NCI-H748 treated with DMSO at 0.1 percent for 48 hours (cell line): ENCODE measurements around the gene LINC00632.
A peak's percentile ranks its signal among the peaks of the same experiment; 100 is the strongest.
"Not testable (repeated sequence)": the region's sequence is repeated elsewhere in the genome, so short reads cannot be mapped to it uniquely, and the experiment has no call there.

Source experiments
- DNase-seq: peaks from one replicate; lab custom pipeline; 2025; lab: John Stamatoyannopoulos, UW

The LINC00632 gene

DNA sequence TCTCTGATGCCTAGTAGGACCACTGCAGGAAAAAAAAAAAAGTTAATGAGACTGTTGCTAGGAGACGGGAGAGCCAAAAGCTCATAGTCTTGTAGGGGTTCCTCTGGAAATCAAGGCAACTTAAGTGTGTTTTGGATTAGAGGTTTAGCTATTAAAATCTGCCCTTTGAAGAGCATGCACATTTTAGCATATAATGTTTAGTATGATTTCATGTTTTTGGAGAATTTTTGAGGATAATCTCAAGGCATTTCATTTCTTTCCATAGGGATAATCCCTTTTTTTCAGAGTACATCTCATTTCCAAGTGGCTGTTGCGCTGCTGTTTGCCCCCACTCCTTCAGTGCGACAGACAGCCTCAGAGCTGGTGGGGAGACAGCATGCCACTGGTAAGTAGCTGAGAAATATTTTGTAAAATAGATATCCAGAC is at the start of gene LINC00632:
TSS of gene LINC00632 (plus strand) at position 339 of the 426 bp plus-strand sequence.
- peak; percentile 87 for DNase-seq

DNA sequence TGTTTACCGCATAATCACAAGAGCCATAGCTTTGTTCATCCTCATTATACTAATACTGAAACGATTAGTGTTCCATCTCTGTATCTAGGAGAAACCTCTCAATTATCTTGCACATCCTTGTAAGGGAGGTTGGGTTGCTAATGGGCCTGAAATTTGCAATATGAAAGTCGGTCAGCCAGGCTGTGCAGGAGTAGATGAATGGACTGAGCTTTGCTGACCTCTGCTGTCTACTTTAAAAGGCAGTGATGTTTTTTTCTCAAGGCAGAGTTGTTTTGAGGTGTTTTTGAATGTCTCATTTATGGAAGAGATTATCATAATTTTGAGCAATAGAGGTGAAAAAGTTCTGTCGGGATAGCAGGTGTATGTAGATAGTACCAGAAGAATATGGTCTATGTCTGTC is 47.9 kb upstream of the LINC00632 start:
- peak; percentile 27 for DNase-seq

DNA sequence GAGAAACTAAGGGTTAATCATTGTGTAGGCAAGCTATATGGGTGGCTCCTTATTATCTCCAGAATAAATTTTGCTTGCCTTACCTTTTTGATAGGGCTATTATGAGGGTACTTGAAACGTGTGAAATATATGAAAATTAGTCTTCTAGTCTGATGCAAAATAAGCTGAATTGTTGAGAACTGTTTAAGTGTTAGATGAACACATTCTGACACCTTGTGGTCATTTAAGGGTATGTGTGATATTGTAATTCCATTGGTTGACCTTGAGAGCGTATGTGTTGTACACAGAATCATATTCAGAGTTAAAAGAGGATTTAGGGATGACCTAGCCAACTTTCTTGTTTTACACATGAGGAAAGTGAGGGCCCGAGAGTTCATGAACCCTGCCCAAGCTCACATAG is 44.6 kb upstream of the LINC00632 start:
- DNase-seq: peak; percentile 14

DNA sequence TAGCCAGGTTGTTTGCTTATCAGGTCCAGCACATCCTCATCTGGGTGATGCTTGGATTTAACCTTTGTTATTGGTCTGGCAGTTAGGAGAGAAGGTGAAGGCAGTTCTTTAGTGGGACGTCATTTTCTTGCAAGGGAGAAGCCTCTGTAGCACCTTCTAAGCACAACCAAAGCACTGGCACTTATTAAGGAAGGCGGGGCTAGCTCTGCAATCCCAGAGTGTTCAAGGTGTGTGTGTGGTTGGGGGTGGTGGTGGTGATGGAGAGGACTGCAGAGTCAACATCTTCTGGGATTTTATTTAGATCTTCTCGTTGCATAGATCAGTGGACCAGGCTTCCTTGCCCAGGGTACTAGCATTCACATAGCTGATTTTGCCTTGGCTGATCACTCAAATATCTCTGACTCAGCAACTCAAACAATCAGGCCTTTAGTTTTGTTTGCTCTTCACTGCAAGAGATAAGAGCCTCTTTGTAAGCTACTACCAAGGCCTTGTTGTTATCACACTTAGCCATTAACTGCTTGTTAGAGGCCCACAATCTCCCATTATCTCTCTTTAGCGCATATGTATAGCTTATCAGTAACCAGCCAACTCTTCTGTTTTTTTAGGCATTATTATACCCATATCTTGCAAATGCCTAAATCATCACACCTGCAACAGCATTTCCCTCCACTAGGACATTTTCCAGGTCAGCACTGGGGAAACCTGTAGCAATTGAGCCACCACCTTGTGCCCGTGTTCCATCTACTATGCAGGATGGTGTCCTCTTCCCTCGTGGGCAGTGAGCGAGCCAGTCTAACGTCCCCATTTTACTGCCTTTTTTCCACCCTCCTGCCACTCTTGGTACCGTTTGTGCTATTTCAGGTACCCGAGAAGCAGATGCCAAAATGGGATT is 36.5 kb upstream of the LINC00632 start:
- DNase-seq: peak; percentile 84

DNA sequence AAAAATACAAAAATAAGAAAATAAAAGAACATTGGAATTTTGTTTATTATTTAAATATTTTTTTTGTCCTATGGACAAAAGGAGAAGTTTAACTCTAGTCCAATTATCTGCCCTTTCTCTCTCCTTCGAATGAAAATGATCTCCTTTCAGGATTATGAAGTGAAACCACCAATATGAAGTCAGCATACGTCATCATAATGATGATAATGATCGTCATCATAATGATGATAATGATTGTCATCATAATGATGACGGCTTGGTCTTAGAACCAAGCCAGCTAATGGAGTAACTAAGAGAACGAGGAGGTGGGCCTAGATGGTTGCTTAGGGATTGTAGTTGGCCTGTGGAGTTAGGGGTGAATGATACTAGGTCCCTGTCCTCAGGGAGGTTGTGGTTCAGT is 21.9 kb upstream of the LINC00632 start:
- no peak for DNase-seq

DNA sequence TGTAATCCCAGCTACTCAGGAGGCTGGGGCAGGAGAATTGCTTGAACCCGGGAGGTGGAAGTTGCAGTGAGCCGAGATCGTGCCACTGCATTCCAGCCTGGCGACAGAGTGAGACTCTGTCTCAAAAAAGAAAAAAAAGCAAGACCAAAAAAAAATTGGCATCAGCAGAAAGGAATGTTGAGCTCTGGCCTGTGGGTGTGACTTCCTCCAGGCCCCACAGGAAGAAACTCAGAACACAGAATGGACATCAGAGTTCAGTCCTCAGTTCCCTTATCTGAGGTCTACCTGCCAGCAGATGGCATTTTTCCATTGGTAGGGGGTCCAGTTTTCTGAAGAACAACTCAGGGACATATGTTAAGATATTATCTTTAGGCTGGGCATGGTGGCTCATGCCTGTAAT is 18.0 kb upstream of the LINC00632 start:
- DNase-seq: not testable (repeated sequence)

DNA sequence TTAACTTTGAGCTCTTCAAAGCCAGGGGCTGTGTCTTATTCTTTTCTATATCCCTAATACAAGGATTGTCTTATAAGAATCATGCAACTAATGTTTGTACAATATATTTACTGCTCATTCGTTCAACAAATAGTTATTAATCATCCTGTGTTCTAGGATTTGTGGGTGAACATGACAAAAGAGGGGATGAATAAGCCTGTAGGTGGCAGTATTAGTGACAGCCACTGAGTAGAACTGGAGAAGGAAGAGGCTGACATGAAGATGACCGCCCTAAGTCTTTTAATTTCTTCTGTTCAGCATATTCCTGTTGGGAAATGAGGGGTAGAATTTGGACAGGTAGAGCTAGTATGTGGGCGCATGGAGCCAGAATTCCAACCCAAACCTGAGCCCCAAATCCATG is 11.9 kb upstream of the LINC00632 start:
- no peak for DNase-seq

DNA sequence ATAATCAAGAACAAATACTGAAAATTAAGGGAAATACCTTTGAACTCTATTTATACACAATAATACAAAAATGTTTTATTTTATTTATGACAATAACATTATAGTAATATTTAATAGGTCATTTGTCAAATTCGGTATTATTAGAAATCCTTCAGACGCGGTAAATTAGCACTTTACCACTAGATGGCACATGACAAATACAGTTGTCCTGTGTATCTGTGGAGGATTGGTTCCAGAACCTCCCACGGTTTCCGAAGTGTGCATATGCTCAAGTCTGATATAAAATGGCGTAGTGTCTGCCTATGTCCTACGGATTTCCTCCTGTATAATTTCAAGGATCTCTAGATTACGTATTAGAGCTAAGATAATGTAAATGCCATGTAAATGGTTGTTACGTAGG is 8.1 kb upstream of the LINC00632 start:
- peak; percentile 28 for DNase-seq

DNA sequence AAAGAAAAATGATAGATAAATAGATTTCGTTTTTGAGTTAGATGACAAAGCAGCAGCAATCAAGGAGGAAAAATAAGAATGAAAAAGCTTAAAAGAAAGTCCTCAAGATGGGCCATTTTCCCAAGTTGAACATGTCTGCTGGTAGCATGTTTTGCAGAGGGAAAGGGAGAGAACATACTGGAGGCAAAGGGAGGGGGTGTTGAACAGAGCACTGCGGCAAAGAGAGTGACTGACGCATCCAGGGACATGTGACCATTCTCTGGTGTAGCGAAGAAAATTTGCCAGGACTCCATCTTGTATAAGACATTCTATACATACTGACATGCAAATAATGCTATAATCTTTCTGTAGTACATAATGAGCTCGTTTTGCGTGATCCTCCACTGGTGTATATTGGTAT is 1.2 kb downstream of the LINC00632 start:
- DNase-seq: peak; percentile 70

DNA sequence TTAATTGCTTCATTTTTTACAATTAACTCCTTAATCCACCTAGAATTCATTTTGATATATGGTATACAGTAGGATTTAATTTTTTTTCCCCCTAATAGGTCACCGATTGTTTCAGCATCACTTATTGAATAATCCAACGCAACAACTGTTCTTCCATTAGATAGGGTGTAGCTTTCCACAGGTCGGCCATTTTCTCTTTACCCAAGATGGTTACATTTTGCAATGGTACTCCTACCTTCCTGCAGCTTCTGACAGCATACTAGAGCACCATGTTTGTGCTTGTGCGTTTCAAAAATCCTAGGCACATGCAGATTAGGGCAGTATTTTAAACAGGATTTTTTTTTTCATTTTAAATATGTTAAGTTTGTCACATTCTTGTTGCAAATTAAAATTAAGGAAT is 2.3 kb downstream of the LINC00632 start:
- peak; percentile 27 for DNase-seq

DNA sequence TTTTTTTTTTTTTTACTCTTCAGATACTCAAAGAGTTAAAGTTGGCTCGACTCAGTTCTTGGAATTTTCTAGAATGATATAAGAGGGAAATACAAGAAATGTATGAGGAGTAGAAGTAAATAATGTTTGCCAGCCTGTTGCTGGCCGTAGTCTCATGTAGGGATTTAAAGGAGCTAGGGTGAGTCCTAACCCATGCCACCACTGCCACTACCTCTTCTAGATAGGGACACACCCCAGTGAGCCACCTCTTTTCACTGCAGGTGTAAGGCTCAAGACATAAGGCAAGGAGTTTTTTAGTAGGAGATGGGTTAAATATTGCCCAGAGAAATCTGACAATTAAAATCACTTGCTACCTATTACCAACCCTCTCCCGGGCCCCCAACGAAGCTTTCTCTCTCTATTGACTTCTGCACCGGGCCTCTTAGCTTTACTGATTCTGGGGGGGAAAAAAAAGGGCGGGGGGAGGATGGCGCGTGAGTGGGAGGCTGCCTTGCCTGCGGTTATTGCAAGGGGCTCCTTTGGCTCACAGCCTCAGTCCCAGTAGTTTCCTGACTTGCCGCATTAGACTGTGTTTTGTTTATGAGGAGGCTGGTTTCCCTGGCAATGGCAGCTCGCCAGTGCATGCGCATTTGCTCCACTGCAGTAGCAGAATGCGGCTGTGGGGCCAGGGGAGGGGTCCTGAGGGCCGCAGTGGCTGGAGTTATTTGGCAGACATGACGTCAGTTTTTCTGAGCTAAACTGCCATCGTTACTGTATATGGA is 3.0 kb downstream of the LINC00632 start:
- DNase-seq: peak; percentile 62

DNA sequence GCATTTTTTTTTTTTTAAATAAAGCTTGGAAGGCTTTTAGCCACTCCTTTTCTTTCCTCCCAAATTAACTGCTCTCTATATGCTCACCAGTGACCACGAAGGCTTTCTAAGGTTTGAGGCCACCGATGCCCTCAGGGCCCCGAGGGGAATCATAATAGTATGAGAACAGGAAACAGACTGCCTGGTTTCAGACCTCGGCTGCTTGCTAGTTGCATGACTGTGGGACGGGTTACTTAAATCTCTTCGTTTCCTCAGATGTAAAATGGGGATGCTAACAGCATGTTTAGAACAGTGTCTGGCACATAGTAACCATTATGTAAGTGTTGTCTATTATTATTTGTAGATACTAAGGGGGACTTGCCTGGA is 3.6 kb downstream of the LINC00632 start:
- DNase-seq: no peak

DNA sequence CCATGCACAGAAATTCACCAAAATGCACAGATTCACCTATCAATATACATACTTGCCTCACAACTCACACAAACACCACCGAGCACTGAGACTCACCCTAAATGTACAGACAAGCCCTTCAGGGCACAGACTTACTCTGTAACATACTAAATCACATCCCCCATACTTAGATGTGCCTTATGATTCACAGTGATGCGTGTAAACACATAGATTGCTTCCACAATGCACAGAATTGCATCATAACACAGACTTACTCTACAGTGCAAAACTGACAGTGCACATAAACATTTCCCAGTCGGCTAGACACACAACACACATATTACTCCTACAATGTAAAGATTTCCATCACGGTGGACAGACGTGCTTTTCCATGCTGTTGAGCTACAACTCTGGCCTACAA is 6.2 kb downstream of the LINC00632 start:
- no peak for DNase-seq

DNA sequence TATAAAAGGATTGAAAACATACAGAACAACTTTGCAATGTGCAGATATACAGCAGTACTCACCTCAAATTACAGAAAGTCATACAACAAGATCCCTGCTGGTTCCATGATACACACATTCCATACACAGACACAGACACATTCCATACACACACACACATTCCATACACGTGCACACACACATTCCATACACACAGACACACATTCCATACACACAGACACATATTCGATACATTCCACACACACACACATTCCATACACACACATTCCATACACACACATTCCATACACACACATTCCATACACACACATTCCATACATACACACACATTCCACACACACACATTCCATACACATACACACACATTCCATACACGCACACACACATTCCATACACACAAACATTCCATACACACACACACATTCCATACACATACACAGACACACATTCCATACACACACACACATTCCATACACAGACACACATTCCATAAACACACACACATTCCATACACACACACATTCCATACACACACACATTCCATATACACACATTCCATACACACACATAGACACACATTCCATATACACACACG is 13.7 kb downstream of the LINC00632 start:
- no peak for DNase-seq

DNA sequence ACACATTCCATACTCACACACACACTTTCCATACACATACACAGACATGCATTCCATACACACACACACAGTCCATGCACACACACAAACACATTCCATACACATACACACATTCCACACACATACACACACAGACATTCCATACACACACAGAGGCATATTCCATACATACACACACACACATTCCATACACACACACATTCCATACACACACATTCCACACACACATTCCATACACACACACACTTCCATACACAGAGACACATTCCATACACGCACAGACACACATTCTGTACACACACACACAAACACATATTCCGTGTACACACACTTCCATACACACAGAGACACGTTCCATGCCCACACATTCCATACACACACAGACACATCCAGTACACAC is 14.8 kb downstream of the LINC00632 start:
- no peak for DNase-seq

DNA sequence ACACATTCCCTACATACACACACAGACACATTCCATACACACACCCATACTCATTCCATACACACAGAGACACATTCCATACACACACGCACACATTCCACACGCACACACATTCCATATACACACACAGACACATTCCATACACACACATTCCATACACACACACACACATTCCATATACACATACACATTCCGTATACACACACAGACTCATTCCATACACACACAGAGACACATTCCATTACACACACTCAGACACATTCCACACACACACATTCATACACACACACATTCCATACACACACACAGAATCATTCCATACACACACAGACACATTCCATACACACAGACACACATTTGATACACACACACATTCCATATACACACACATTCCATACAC is 15.2 kb downstream of the LINC00632 start:
- no peak for DNase-seq

DNA sequence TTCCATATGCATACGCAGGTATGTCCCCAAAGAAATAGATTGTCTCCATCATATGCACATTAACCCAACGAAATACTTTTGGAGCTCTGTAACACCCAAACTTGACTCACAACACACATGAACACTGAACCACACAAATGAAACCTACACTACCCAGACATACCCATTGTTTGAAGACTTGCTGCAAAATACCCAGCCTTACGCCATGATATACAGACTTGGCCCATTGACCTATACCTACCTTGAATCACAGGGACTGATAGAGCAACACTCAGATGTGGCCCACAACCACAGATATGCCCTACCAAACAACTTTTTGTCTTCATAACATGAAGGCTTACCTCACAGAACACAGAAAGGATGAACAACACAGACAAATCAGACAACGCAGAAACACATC is 15.9 kb downstream of the LINC00632 start:
- DNase-seq: no peak

DNA sequence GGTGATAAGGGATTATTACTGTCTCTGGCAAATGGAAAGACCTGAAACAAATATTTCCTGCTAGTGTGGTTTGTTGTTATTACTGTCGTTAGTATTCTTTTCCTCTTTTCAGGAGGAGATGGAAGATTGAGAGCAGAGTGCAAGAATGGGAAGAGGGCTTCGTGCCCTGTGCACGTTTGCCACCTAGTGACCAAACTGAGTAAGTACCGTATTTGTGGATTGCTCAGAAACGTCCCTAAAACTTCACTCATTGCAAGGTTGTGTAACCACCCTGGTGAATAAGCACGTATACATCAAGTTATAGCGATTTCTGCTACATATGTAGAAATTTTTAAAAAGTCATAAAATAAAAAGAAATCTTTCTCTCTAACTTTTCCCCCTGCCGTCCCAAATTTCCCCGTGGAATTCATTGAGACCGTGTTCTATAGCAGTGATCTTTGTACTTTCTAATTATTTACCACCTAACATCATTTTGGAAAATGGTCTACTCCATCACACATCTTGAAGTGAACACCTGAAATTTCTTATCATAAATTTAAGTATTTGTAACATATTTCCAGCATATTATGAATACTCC is 24.3 kb downstream of the LINC00632 start:
- DNase-seq: peak; percentile 42

DNA sequence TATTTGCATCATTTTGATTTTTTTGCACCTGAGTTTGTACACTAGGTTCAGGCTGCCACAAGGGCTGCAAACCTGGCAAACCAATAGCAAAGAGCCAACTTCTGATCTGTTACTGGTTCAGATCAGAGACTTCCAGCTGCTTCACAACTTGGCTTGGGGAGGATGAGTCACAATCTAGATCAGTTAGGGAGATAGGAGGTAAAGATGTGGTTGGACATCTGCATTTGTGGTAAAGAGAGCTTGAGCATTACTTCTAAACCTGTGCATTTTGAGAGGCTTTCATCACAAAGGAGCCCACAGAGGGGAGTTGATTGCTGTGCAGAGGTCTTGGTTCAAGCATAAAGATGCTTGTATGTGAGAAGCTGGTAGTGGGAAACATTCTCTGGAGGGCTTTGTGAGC is 34.5 kb downstream of the LINC00632 start:
- DNase-seq: no peak

DNA sequence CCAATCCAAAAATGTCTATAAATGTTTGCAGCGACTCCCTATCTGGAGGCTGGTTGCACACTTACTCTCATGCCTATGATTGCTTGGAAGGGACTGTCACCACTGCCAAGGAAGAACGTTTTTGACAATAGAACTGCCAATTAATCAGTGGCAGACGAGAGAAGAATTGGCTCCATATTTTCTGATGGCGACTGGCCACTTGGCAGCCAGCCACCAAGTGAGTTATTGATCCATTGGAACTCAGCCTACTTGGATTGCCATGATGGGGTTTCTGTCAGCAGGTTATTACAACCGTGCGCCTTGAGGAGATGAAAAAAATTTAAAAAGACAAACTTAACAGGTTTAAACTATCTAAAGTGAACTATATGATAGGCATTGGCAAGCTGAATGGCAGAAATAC is 47.4 kb downstream of the LINC00632 start:
- no peak for DNase-seq

DNA sequence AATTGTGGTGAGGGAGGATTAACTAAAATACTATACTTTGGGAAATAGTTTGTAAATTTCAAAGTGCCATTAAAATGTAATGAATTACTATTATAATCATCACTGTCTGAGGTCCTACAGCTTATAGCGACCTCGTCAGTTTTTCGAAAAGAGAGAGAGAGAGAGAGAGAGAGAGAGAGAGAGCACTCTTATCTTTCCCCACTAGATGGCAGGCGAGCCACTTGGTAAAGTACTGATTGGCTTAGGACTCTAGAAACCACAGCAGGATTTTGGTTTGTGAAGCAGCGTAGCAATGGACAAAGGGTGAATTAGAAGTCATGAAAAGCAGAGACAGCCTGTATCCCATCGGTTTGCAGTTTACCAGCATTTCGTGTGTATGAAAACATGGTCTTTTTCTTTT is 52.5 kb downstream of the LINC00632 start:
- DNase-seq: peak; percentile 29

DNA sequence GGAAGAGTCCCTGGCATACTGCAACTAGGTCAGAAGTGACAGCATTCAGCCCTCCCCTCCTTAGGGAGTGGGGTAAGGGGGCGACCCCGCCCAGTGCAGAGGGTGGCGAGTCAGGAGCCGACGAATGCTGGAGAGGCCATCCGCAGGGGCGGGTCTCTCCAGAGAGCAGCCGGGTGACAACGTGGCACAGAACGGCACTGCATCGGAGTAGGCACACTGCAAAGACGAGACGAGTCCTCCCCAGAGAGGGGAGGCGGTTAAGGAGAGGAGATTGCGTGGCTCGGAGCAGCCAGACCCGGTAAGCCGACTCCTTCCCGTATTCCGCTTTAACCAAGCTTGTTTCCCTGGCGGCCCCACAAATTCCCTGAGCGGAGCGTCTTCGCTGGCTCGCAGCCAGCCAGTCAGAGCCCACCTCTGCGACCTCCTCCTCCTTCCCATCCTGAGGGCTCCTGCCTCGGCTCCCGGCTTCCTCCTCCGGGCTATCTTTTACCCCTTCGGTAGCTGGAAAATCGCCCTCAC is 54.9 kb downstream of the LINC00632 start:
- peak; percentile 22 for DNase-seq
